HepG2 (cell line): ENCODE data around the gene KDM8. TPM values are rescaled to one million over a fixed set of nuclear protein-coding genes. Genes with fewer than 3 reads are reported as not detected.

Source experiments
- CBFB ChIP-seq: sonication (generic); formaldehyde crosslinking; IDR thresholded peaks from 2 replicates; pipeline ENCODE4 v1.4.0; 2020; ENCODE audit warnings: missing genetic modification reagents
- CBX5 ChIP-seq: sonication (generic); formaldehyde crosslinking; IDR thresholded peaks from 2 replicates; pipeline ENCODE4 v1.4.0; 2020; ENCODE audit warnings: missing genetic modification reagents, borderline replicate concordance
- DDIT3 ChIP-seq: sonication (generic); formaldehyde crosslinking; IDR thresholded peaks from 2 replicates; pipeline ENCODE4 v1.4.0; 2020; ENCODE audit warnings: mild to moderate bottlenecking, missing genetic modification reagents
- ERF ChIP-seq: IDR thresholded peaks from 2 replicates; pipeline ENCODE4 v1.6.1; 2018; ENCODE audit warnings: missing biosample characterization, missing genetic modification reagents
- HDAC2 ChIP-seq: sonication (generic); formaldehyde crosslinking; IDR thresholded peaks from 2 replicates; pipeline ENCODE4 v1.4.0; 2020; ENCODE audit warnings: missing genetic modification reagents
- HMGXB3 ChIP-seq: sonication (generic); formaldehyde crosslinking; IDR thresholded peaks from 2 replicates; pipeline ENCODE4 v1.4.0; 2020; ENCODE audit warnings: missing genetic modification reagents, borderline replicate concordance
- ISX ChIP-seq: sonication (generic); formaldehyde crosslinking; conservative IDR thresholded peaks from 2 replicates; pipeline ENCODE4 v1.5.0; 2020; ENCODE audit warnings: missing genetic modification reagents
- KAT8 ChIP-seq: IDR thresholded peaks from 2 replicates; pipeline ENCODE4 v1.6.1; 2016; ENCODE audit warnings: missing genetic modification reagents, missing compliant biosample characterization
- PTBP1 ChIP-seq: fragments of 200-400 bp; formaldehyde crosslinking; IDR thresholded peaks from 2 replicates; pipeline ENCODE4 v1.6.1; 2018; ENCODE audit warnings: low read length, low read depth; ENCODE audit not compliant: poor library complexity, severe bottlenecking
- RBM39 ChIP-seq: fragments of 200-400 bp; formaldehyde crosslinking; IDR thresholded peaks from one replicate; pipeline ENCODE4 v1.6.1; 2018; ENCODE audit warnings: antibody characterized with exemption, mild to moderate bottlenecking, low read depth, low read length; ENCODE audit not compliant: poor library complexity, severe bottlenecking
- ZFP1 ChIP-seq: IDR thresholded peaks from 2 replicates; pipeline ENCODE4 v1.6.1; 2016
- ZNF280D ChIP-seq: sonication (generic); formaldehyde crosslinking; IDR thresholded peaks from 2 replicates; pipeline ENCODE4 v1.5.1; 2020; ENCODE audit warnings: mild to moderate bottlenecking, missing genetic modification reagents
- ZNF546 ChIP-seq: sonication (generic); formaldehyde crosslinking; conservative IDR thresholded peaks from 2 replicates; pipeline ENCODE4 v1.8.1; 2023; ENCODE audit warnings: mild to moderate bottlenecking, missing genetic modification reagents
- ZNF790 ChIP-seq: sonication (generic); formaldehyde crosslinking; IDR thresholded peaks from 2 replicates; pipeline ENCODE4 v1.8.0; 2022; ENCODE audit warnings: missing genetic modification reagents, mild to moderate bottlenecking, borderline replicate concordance
- ZNF800 ChIP-seq: sonication (generic); formaldehyde crosslinking; IDR thresholded peaks from 2 replicates; pipeline ENCODE4 v1.4.0; 2020; ENCODE audit warnings: missing genetic modification reagents
- ZNF816 ChIP-seq: sonication (generic); formaldehyde crosslinking; IDR thresholded peaks from 2 replicates; pipeline ENCODE4 v1.8.0; 2022; ENCODE audit warnings: missing genetic modification reagents, mild to moderate bottlenecking, borderline replicate concordance
- ZNF83 ChIP-seq: sonication (generic); formaldehyde crosslinking; IDR thresholded peaks from 2 replicates; pipeline ENCODE4 v1.4.0; 2020; ENCODE audit warnings: missing genetic modification reagents, mild to moderate bottlenecking, borderline replicate concordance
- ZNF850 ChIP-seq: sonication (generic); formaldehyde crosslinking; conservative IDR thresholded peaks from 2 replicates; pipeline ENCODE4 v1.9.0; 2021; ENCODE audit warnings: mild to moderate bottlenecking, missing genetic modification reagents
- polyA plus RNA-seq, 8 experiments: library from polyadenylated mRNA; depleted of rRNA in 3 of 8; stranded (reverse) in 7 of 8; unstranded in 1 of 8; fragments of >200 nt; fragmentation: Illumina TruSeq in 4 of 8; extraction: Trizol in 4 of 8; gene quantifications; 2 replicates each; pipeline versions ENCODE4 v1.2.1 to v1.2.3, GENCODE V29; 2011 to 2016; ENCODE audit warnings: low read depth in 4 of 8, missing spikeins in 1 of 8, mixed read lengths in 1 of 8; ENCODE audit not compliant: insufficient read depth in 1 of 8
- total RNA-seq, 5 experiments: library from RNA; depleted of rRNA; stranded (reverse); fragments of >200 nt; fragmentation: Illumina TruSeq; extraction: Trizol; gene quantifications; 2 replicates each; pipeline ENCODE4 v1.2.3, GENCODE V29; 2016; ENCODE audit warnings: low read depth in 1 of 5

The KDM8 gene
- total and polyA plus RNA-seq, 2 of the 13 experiments (the other 11 are each of a cell fraction or from before 2014, with no cell fraction given): 3.3 to 8.6 TPM

- no peak for TF ChIP-seq ISX (CRISPR knock-in tag)
- TF ChIP-seq PTBP1: no peak
- TF ChIP-seq HMGXB3 (CRISPR knock-in tag): no peak
- TF ChIP-seq RBM39: no peak
- TF ChIP-seq KAT8: peak; percentile 41; the same call in 1 of the 2 replicates
- no peak for TF ChIP-seq ERF (CRISPR knock-in tag)
- TF ChIP-seq ZNF816 (CRISPR knock-in tag): no peak
- TF ChIP-seq HDAC2 (CRISPR knock-in tag): peak; percentile 24; the same call in 1 of the 2 replicates
- TF ChIP-seq ZNF850 (CRISPR knock-in tag): no peak
- no peak for TF ChIP-seq DDIT3 (CRISPR knock-in tag)
- no peak for TF ChIP-seq ZNF790 (CRISPR knock-in tag)
- TF ChIP-seq ZFP1 (CRISPR knock-in tag): no peak; the same call in 1 of the 2 replicates
- no peak for TF ChIP-seq ZNF280D (CRISPR knock-in tag)
- no peak for TF ChIP-seq ZNF83 (CRISPR knock-in tag)
- TF ChIP-seq CBX5: no peak
- TF ChIP-seq CBFB (CRISPR knock-in tag): no peak
- TF ChIP-seq ZNF800 (CRISPR knock-in tag): no peak
- no peak for TF ChIP-seq ZNF546
Measured at GRCh38 chr16:27214084-27214961, 11.0 kb downstream of the KDM8 start (continued).
